GM12878 (cell line): ENCODE measurements around the gene MAMDC4. TPM values are rescaled to one million over a fixed set of nuclear protein-coding genes. Genes with fewer than 3 reads are reported as not detected.

Experiments
- ATAC-seq: fragments of 200-7000 bp; cut with Tn5 transposase; 3 replicates; pipeline ENCODE4 v1.9.1; 2020; ENCODE audit warnings: mild to moderate bottlenecking, moderate library complexity
- BruUV-seq: library from RNA; stranded (reverse); fragments of 400-500 nt; replicated peaks from 2 replicates; lab custom pipeline; 2021; lab: Mats Ljungman, UMichigan
- CTCF ChIA-PET: fragments of 300-600 bp; sonication (Branson Sonifier 250); formaldehyde crosslinking; extraction: SDS; loops from one replicate; lab custom pipeline; 2021; ENCODE audit warnings: inconsistent platforms; lab: Yijun Ruan, JAX
- POLR2A ChIA-PET: fragments of 350-600 bp; formaldehyde crosslinking; extraction: SDS; loops from one replicate; lab custom pipeline; 2021; ENCODE audit warnings: inconsistent platforms; lab: Charles Lee
- RAD21 ChIA-PET: fragments of 300-600 bp; sonication (Branson Sonifier 250); formaldehyde crosslinking; loops from one replicate; lab custom pipeline; 2023; ENCODE audit warnings: antibody characterized with exemption; ENCODE audit not compliant: unreplicated experiment; lab: Charles Lee
- SMC1A ChIA-PET: fragments of 300-600 bp; sonication (Branson Sonifier 250); formaldehyde crosslinking; loops from one replicate; lab custom pipeline; 2023; ENCODE audit not compliant: unreplicated experiment, uncharacterized antibody; lab: Charles Lee
- DNase-seq: peaks from one replicate; pipeline ENCODE4 v3.0.0-alpha.2; 2011; ENCODE audit warnings: low read depth, low spot score
- FAIRE-seq: peaks from 3 replicates; lab custom pipeline; 2011; peaks lifted over from hg19 to GRCh38; lab: Jason Lieb, UNC
- H2AFZ ChIP-seq: 2 replicates; pipeline ENCODE4 v1.6.0; 2011; ENCODE audit warnings: low read depth, low read length, control low read depth; ENCODE audit not compliant: control insufficient read depth
- H3K27ac ChIP-seq: 2 replicates; pipeline ENCODE4 v1.5.1; 2011; ENCODE audit warnings: control low read depth; ENCODE audit not compliant: control insufficient read depth, insufficient read depth
- H3K27me3 ChIP-seq, 2 experiments: replicated peaks in 1 of 2; 2 replicates each; pipeline versions ENCODE4 v1.6.0 to v1.6.1; 2011; ENCODE audit warnings: low read length in 1 of 2; ENCODE audit not compliant: control insufficient read depth in 2 of 2, insufficient read depth in 2 of 2
- H3K36me3 ChIP-seq, 2 experiments: 2 replicates each; pipeline ENCODE4 v1.5.1; 2011; ENCODE audit warnings: low read length in 1 of 2; ENCODE audit not compliant: control insufficient read depth in 2 of 2, insufficient read depth in 2 of 2
- H3K4me1 ChIP-seq: 2 replicates; pipeline ENCODE4 v1.6.1; 2011; ENCODE audit warnings: mild to moderate bottlenecking, low read length, moderate library complexity, mixed read lengths; ENCODE audit not compliant: control insufficient read depth, insufficient read depth
- H3K4me2 ChIP-seq: 2 replicates; pipeline ENCODE4 v1.6.0; 2011; ENCODE audit warnings: control low read depth; ENCODE audit not compliant: control insufficient read depth, insufficient read depth
- H3K4me3 ChIP-seq: fragments of 200-600 bp; sonication (generic); 2 replicates; pipeline ENCODE4 v1.5.1; 2016
- H3K79me2 ChIP-seq: 2 replicates; pipeline ENCODE4 v1.6.0; 2011; ENCODE audit warnings: low read length; ENCODE audit not compliant: control insufficient read depth, insufficient read depth
- H3K9ac ChIP-seq: 2 replicates; pipeline ENCODE4 v1.8.0; 2011; ENCODE audit warnings: low read length, control low read depth, mixed read lengths; ENCODE audit not compliant: control insufficient read depth, insufficient read depth
- H3K9me3 ChIP-seq: replicated peaks from 3 replicates; pipeline ENCODE4 v1.5.1; 2011; ENCODE audit warnings: mild to moderate bottlenecking, low read length; ENCODE audit not compliant: control insufficient read depth, insufficient read depth
- H4K20me1 ChIP-seq: 2 replicates; pipeline ENCODE4 v1.6.0; 2011; ENCODE audit not compliant: control insufficient read depth, insufficient read depth
- MLLT1 ChIP-seq: fragments of 450-650 bp; IDR thresholded peaks from 2 replicates; pipeline ENCODE4 v1.6.1; 2016; ENCODE audit warnings: mild to moderate bottlenecking
- POLR2A ChIP-seq: IDR thresholded peaks from 2 replicates; pipeline ENCODE4 v1.6.1; 2011; ENCODE audit warnings: low read depth, mild to moderate bottlenecking, low read length
- ZBTB40 ChIP-seq: fragments of 450-650 bp; IDR thresholded peaks from 2 replicates; pipeline ENCODE4 v1.6.1; 2016; ENCODE audit warnings: mild to moderate bottlenecking, moderate library complexity, borderline replicate concordance
- WGBS: methylation state at CpG from one replicate; pipeline ENCODE4 v1.1.6; 2016; ENCODE audit warnings: low lambda C conversion rate; ENCODE audit not compliant: insufficient replicate concordance, insufficient coverage; ENCODE audit errors: missing lambda C conversion rate; 5-methylcytosine and 5-hydroxymethylcytosine counted together
- in situ Hi-C: fragments of 300-500 bp; cut with MboI; formaldehyde crosslinking; loops from 9 replicates; pipeline ENCODE4 v1.14.3; 2018; ENCODE audit warnings: mixed read lengths
- intact Hi-C: fragments of 100-400 bp; cut with micrococcal nuclease; formaldehyde crosslinking; loops from one replicate; pipeline ENCODE4 v1.14.2; 2022; ENCODE audit not compliant: unreplicated experiment
- polyA plus RNA-seq, 11 experiments: library from polyadenylated mRNA; depleted of rRNA in 4 of 11; unstranded in 6 of 11; stranded (reverse) in 5 of 11; fragments of >200 nt; fragmentation: Nextera tagmentation in 4 of 11; fragmentation: Illumina TruSeq in 1 of 11; extraction: Ambion mirVana in 4 of 11; extraction: Trizol in 1 of 11; gene quantifications; 1 replicate in 1 of 11; 2 replicates in 10 of 11; pipeline versions ENCODE4 v1.2.1 to v1.2.3, GENCODE V29; 2011 to 2016; ENCODE audit warnings: inconsistent platforms in 2 of 11, missing spikeins in 2 of 11, low read depth in 1 of 11
- total RNA-seq, 4 experiments: library from RNA; depleted of rRNA in 3 of 4; stranded (reverse); fragments of >200 nt in 3 of 4; fragmentation: Illumina TruSeq in 1 of 4; extraction: Trizol in 1 of 4; gene quantifications; 2 replicates each; pipeline versions ENCODE4 v1.2.1 to v1.2.3, GENCODE V29; 2013 to 2021

Gene MAMDC4
- total and polyA plus RNA-seq, 10 of the 15 experiments (the other 5 are each of a cell fraction or from before 2014, with no cell fraction given): 0.22 to 5.7 (median 2.4) TPM; not detected in 1

GRCh38 chr9:136852664-136853595, 784 bp downstream of the MAMDC4 start:
- Histone ChIP-seq H3K79me2 (peaks cover 10% of the 10 kb centered on the region; the same call in 1 of the 2 replicates), H3K27ac (no peak overlapping the region), H4K20me1 (no peaks in the 10 kb centered on the region; the same call in 1 of the 2 replicates), H2AFZ (no peak overlapping the region), H3K4me3 (no peak overlapping the region), H3K9ac (no peak overlapping the region), H3K4me2 (no peak overlapping the region), H3K36me3 (peaks cover 4 to 8% of the 10 kb centered on the region in 2 experiments; a peak in 3 of 4 replicates), H3K9me3 (no peaks in the 10 kb centered on the region), H3K4me1 (peaks cover 7% of the 10 kb centered on the region), H3K27me3 (no peaks in the 10 kb centered on the region)
- intact Hi-C loops: loop anchor here (5.0 kb wide), 1 partner anchor 89 kb away; the partner anchor contains the start of gene FBXW5
- SMC1A ChIA-PET: no interaction called here
- CTCF ChIA-PET: no interaction called here
- WGBS: 77% methylated on average over 29 of the region's 29 CpGs
- TF ChIP-seq MLLT1 (no peak), POLR2A (peak; percentile 34; the same call in 1 of the 2 replicates), ZBTB40 (no peak)
- POLR2A ChIA-PET: no interaction called here
- in situ Hi-C loops: no loop called here
- no peak for FAIRE-seq
- DNase-seq: no peak
- ATAC-seq: no peak
- no TSS peak for BruUV-seq
- RAD21 ChIA-PET: no interaction called here
